ENCODE data around the gene SLC31A1.
"Not testable (repeated sequence)": the region's sequence is repeated elsewhere in the genome, so short reads cannot be mapped to it uniquely, and the experiment has no call there.

SLC31A1 gene

GRCh38 chr9:113244556-113244955 is 23.2 kb downstream of the SLC31A1 start:
- Histone ChIP-seq H3K79me2 (ENCODE audit: low read length) (no peaks in the 10 kb centered on the region), H3K36me3 (replicated peaks; ENCODE audit: low read depth, low read length) (peaks cover 5% of the 10 kb centered on the region), H2AFZ (ENCODE audit: low read depth, low read length) (no peak overlapping the region), H3K9ac (ENCODE audit: low read length) (no peak overlapping the region), H3K27me3 (ENCODE audit: low read depth, low read length) (no peaks in the 10 kb centered on the region), H3K4me3 (ENCODE audit: low read length) (no peak overlapping the region), H3K27ac (ENCODE audit: low read length) (no peak overlapping the region), H4K20me1 (ENCODE audit: insufficient read depth, low read length) (peaks cover 4% of the 10 kb centered on the region), H3K4me1 (ENCODE audit: low read length) (peaks cover 9% of the 10 kb centered on the region), H3K9me3 (ENCODE audit: insufficient read depth, low read length) (no peaks in the 10 kb centered on the region), H3K4me2 (ENCODE audit: low read length) (no peak overlapping the region)
- TF ChIP-seq EZH2phosphoT487 (IDR thresholded peaks at IDR 0.05; ENCODE audit: low read depth) (no peak), CTCF (IDR thresholded peaks at IDR 0.05; ENCODE audit: low read depth, low read length) (no peak)

GRCh38 chr9:113245894-113246293 is 24.6 kb downstream of the SLC31A1 start:
- no peaks in the 10 kb centered on the region for H3K79me2 ChIP-seq (ENCODE audit: low read length)
- no peaks in the 10 kb centered on the region for H3K27me3 ChIP-seq (ENCODE audit: low read depth, low read length)
- peaks cover 4% of the 10 kb centered on the region for H4K20me1 ChIP-seq (ENCODE audit: insufficient read depth, low read length)
- no peak overlapping the region for H3K4me2 ChIP-seq (ENCODE audit: low read length)
- no peak for TF ChIP-seq CTCF (IDR thresholded peaks at IDR 0.05; ENCODE audit: low read depth, low read length)
- no peak for TF ChIP-seq EZH2phosphoT487 (IDR thresholded peaks at IDR 0.05; ENCODE audit: low read depth)
- peaks cover 9% of the 10 kb centered on the region for H3K4me1 ChIP-seq (ENCODE audit: low read length)
- no peak overlapping the region for H2AFZ ChIP-seq (ENCODE audit: low read depth, low read length)
- peaks cover 7% of the 10 kb centered on the region for H3K36me3 ChIP-seq (replicated peaks; ENCODE audit: low read depth, low read length)
- H3K9me3 ChIP-seq (ENCODE audit: insufficient read depth, low read length): no peaks in the 10 kb centered on the region
- no peak overlapping the region for H3K27ac ChIP-seq (ENCODE audit: low read length)
- H3K9ac ChIP-seq (ENCODE audit: low read length): no peak overlapping the region
- no peak overlapping the region for H3K4me3 ChIP-seq (ENCODE audit: low read length)

- H3K27me3 ChIP-seq (ENCODE audit: low read depth, low read length): no peaks in the 10 kb centered on the region
- H3K79me2 ChIP-seq (ENCODE audit: low read length): no peaks in the 10 kb centered on the region
- H4K20me1 ChIP-seq (ENCODE audit: insufficient read depth, low read length): no peaks in the 10 kb centered on the region; the same call in 1 of the 2 replicates
Measured at GRCh38 chr9:113246928-113247327, 25.6 kb downstream of the SLC31A1 start.

GRCh38 chr9:113247640-113248039 is 26.3 kb downstream of the SLC31A1 start:
- H3K79me2 ChIP-seq (ENCODE audit: low read length): no peaks in the 10 kb centered on the region
- no peak overlapping the region for H3K4me2 ChIP-seq (ENCODE audit: low read length)
- no peak overlapping the region for H3K27ac ChIP-seq (ENCODE audit: low read length)
- TF ChIP-seq EZH2phosphoT487 (IDR thresholded peaks at IDR 0.05; ENCODE audit: low read depth): no peak
- no peak for TF ChIP-seq CTCF (IDR thresholded peaks at IDR 0.05; ENCODE audit: low read depth, low read length)
- no peaks in the 10 kb centered on the region; the same call in 1 of the 2 replicates for H4K20me1 ChIP-seq (ENCODE audit: insufficient read depth, low read length)
- no peak overlapping the region for H2AFZ ChIP-seq (ENCODE audit: low read depth, low read length)
- H3K4me1 ChIP-seq (ENCODE audit: low read length): peaks cover 9% of the 10 kb centered on the region
- no peak overlapping the region for H3K4me3 ChIP-seq (ENCODE audit: low read length)
- peaks cover 7% of the 10 kb centered on the region for H3K36me3 ChIP-seq (replicated peaks; ENCODE audit: low read depth, low read length)
- no peaks in the 10 kb centered on the region for H3K27me3 ChIP-seq (ENCODE audit: low read depth, low read length)
- no peak overlapping the region for H3K9ac ChIP-seq (ENCODE audit: low read length)
- H3K9me3 ChIP-seq (ENCODE audit: insufficient read depth, low read length): no peaks in the 10 kb centered on the region

More at GRCh38 chr9:113246928-113247327, 25.6 kb downstream of the SLC31A1 start:
- Histone ChIP-seq H3K27ac (ENCODE audit: low read length) (no peak overlapping the region), H3K4me2 (ENCODE audit: low read length) (peak overlapping the region; percentile 20), H3K36me3 (replicated peaks; ENCODE audit: low read depth, low read length) (peaks cover 7% of the 10 kb centered on the region), H3K9me3 (ENCODE audit: insufficient read depth, low read length) (no peaks in the 10 kb centered on the region), H3K9ac (ENCODE audit: low read length) (no peak overlapping the region), H3K4me3 (ENCODE audit: low read length) (no peak overlapping the region), H2AFZ (ENCODE audit: low read depth, low read length) (no peak overlapping the region), H3K4me1 (ENCODE audit: low read length) (peaks cover 9% of the 10 kb centered on the region)
- no peak for TF ChIP-seq CTCF (IDR thresholded peaks at IDR 0.05; ENCODE audit: low read depth, low read length)
- no peak for TF ChIP-seq EZH2phosphoT487 (IDR thresholded peaks at IDR 0.05; ENCODE audit: low read depth)

- H3K4me3 ChIP-seq (ENCODE audit: low read length); H3K36me3 ChIP-seq (replicated peaks; ENCODE audit: low read depth, low read length); H3K4me2 ChIP-seq (ENCODE audit: low read length); H2AFZ ChIP-seq (ENCODE audit: low read depth, low read length); H3K27ac ChIP-seq (ENCODE audit: low read length); H3K4me1 ChIP-seq (ENCODE audit: low read length); H3K9me3 ChIP-seq (ENCODE audit: insufficient read depth, low read length); H3K27me3 ChIP-seq (ENCODE audit: low read depth, low read length); H3K79me2 ChIP-seq (ENCODE audit: low read length); H4K20me1 ChIP-seq (ENCODE audit: insufficient read depth, low read length); H3K9ac ChIP-seq (ENCODE audit: low read length): not testable (repeated sequence)
Measured at GRCh38 chr9:113249661-113250060, 28.3 kb downstream of the SLC31A1 start.

Data from OCI-LY3 (cell line).